GM12878 (cell line): ENCODE data around the gene MAD1L1.

Experiments used
- CTCF ChIP-seq, 3 experiments: IDR thresholded peaks in 2 of 3; conservative IDR thresholded peaks in 1 of 3; 2 replicates each; pipeline ENCODE4 v1.5.1; 2011; ENCODE audit warnings: low read depth in 3 of 3, low read length in 3 of 3, mild to moderate bottlenecking in 3 of 3, control low read depth in 2 of 3, moderate library complexity in 2 of 3, inconsistent platforms in 1 of 3, mixed read lengths in 1 of 3; ENCODE audit not compliant: control insufficient read depth in 2 of 3, insufficient read depth in 1 of 3; ENCODE audit errors: extremely low read depth in 1 of 3
- FOXK2 ChIP-seq: fragments of 450-650 bp; IDR thresholded peaks from 2 replicates; pipeline ENCODE4 v1.6.1; 2017; ENCODE audit warnings: mild to moderate bottlenecking, moderate library complexity
- MLLT1 ChIP-seq: fragments of 450-650 bp; IDR thresholded peaks from 2 replicates; pipeline ENCODE4 v1.6.1; 2016; ENCODE audit warnings: mild to moderate bottlenecking
- NFIC ChIP-seq: IDR thresholded peaks from 2 replicates; pipeline ENCODE4 v1.6.1; 2012; ENCODE audit warnings: low read depth, mild to moderate bottlenecking, inconsistent platforms, low read length, moderate library complexity
- POLR2AphosphoS5 ChIP-seq: IDR thresholded peaks from 2 replicates; pipeline ENCODE4 v1.6.1; 2011; ENCODE audit warnings: mild to moderate bottlenecking, low read length, inconsistent platforms
- ZNF687 ChIP-seq: fragments of 450-650 bp; IDR thresholded peaks from 2 replicates; pipeline ENCODE4 v1.6.1; 2017; ENCODE audit warnings: mild to moderate bottlenecking, moderate library complexity

- no peak for TF ChIP-seq NFIC
- no peak for TF ChIP-seq ZNF687
- TF ChIP-seq FOXK2, result no peak
- no peak for TF ChIP-seq MLLT1
- no peak for TF ChIP-seq CTCF (IDR thresholded peaks at IDR 0.05 in 2 of 3, conservative IDR thresholded peaks at IDR 0.05 in 1 of 3; ENCODE audit: control insufficient read depth in 2 of 3, extremely low read depth in 1 of 3, insufficient read depth in 1 of 3, low read depth in 3 of 3, low read length in 3 of 3)
- no peak for TF ChIP-seq POLR2AphosphoS5
These were observed 134.7 kb downstream of the MAD1L1 start for GRCh38 chr7:2098056-2098455.
